ENCODE results near the gene SMYD3.

SMYD3 gene

GRCh38 chr1:246165826-246166709 is 341.0 kb downstream of the SMYD3 start:
- DNase-seq = no peak

- DNase-seq = no peak
Observed at GRCh38 chr1:246164764-246165163, 342.3 kb downstream of the SMYD3 start.

GRCh38 chr1:246162560-246162959 is 344.5 kb downstream of the SMYD3 start:
- DNase-seq = no peak

GRCh38 chr1:246161626-246162025 is 345.5 kb downstream of the SMYD3 start:
- peak; percentile 67 for DNase-seq

GRCh38 chr1:246160905-246161304 is 346.2 kb downstream of the SMYD3 start:
- DNase-seq = no peak

GRCh38 chr1:246160374-246160773 is 346.7 kb downstream of the SMYD3 start:
- DNase-seq = no peak

- DNase-seq = no peak
Observed at GRCh38 chr1:246159279-246160227, 347.5 kb downstream of the SMYD3 start.

- DNase-seq = no peak
Observed at GRCh38 chr1:246158131-246158530, 348.9 kb downstream of the SMYD3 start.

- DNase-seq = no peak
Observed at GRCh38 chr1:246157516-246157915, 349.6 kb downstream of the SMYD3 start.

GRCh38 chr1:246156847-246157246 is 350.2 kb downstream of the SMYD3 start:
- DNase-seq = no peak

- DNase-seq = peak; percentile 43
Observed at GRCh38 chr1:246155923-246156322, 351.2 kb downstream of the SMYD3 start.

- peak; percentile 13 for DNase-seq
Observed at GRCh38 chr1:246153796-246154212, 353.3 kb downstream of the SMYD3 start.

- no peak for DNase-seq
Observed at GRCh38 chr1:246152986-246153431, 354.1 kb downstream of the SMYD3 start.

GRCh38 chr1:246151796-246152434 is 355.2 kb downstream of the SMYD3 start:
- no peak for DNase-seq

- no peak for DNase-seq
Observed at GRCh38 chr1:246149543-246149942, 357.5 kb downstream of the SMYD3 start.

GRCh38 chr1:246147524-246148461 is 359.3 kb downstream of the SMYD3 start:
- DNase-seq = no peak

GRCh38 chr1:246146804-246147523 is 360.1 kb downstream of the SMYD3 start:
- DNase-seq = no peak

GRCh38 chr1:246145900-246146299 is 361.2 kb downstream of the SMYD3 start:
- no peak for DNase-seq

- no peak for DNase-seq
Observed at GRCh38 chr1:246144931-246145330, 362.1 kb downstream of the SMYD3 start.

GRCh38 chr1:246142320-246142893 is 364.7 kb downstream of the SMYD3 start:
- DNase-seq = peak; percentile 89

Measured in fibroblast of skin of scalp (primary cell).